Breast epithelium (tissue), 4 donors: ENCODE measurements around the gene FUT4. TPM values are rescaled to one million over a fixed set of nuclear protein-coding genes. Genes with fewer than 3 reads are reported as not detected.

ENCODE experiments used
- DNase-seq, 2 donors: peaks; one replicate each; pipeline ENCODE4 v3.0.0-alpha.2; 2019; ENCODE audit warnings: low spot score in 2 of 2
- H3K27ac ChIP-seq, 2 donors: fragments of 200-600 bp; sonication (generic) in 1 of 2; one replicate each; pipeline ENCODE4 v1.5.1; 2016 to 2019; ENCODE audit warnings: mild to moderate bottlenecking in 1 of 2
- H3K27me3 ChIP-seq, 2 donors: fragments of 200-600 bp; sonication (generic) in 1 of 2; one replicate each; pipeline versions ENCODE4 v1.5.1 to v1.6.0; 2017 to 2019; ENCODE audit warnings: control low read depth in 1 of 2, mild to moderate bottlenecking in 1 of 2
- H3K36me3 ChIP-seq: fragments of 200-600 bp; one replicate; pipeline ENCODE4 v1.5.1; 2019
- H3K4me1 ChIP-seq, 2 donors: fragments of 200-600 bp; sonication (generic); one replicate each; pipeline ENCODE4 v1.5.1; 2016 to 2019; ENCODE audit warnings: control low read depth in 1 of 2
- H3K4me3 ChIP-seq, 3 donors: fragments of 200-600 bp; sonication (generic); 1 replicate in 2 of 3; 2 replicates in 1 of 3; pipeline ENCODE4 v1.5.1; 2016 to 2019; ENCODE audit warnings: mild to moderate bottlenecking in 3 of 3, moderate library complexity in 2 of 3
- H3K9me3 ChIP-seq, 2 donors: fragments of 200-600 bp; sonication (generic) in 1 of 2; one replicate each; pipeline ENCODE4 v1.5.1; 2016 to 2019; ENCODE audit warnings: control low read depth in 1 of 2
- POLR2A ChIP-seq: fragments of 450-650 bp; IDR thresholded peaks from one replicate; pipeline ENCODE4 v1.6.1; 2016; ENCODE audit warnings: antibody characterized with exemption, mild to moderate bottlenecking, moderate library complexity
- POLR2AphosphoS5 ChIP-seq, 3 donors: sonication (generic); formaldehyde crosslinking; IDR thresholded peaks; one replicate each; pipeline ENCODE4 v1.6.1; 2017; ENCODE audit warnings: antibody characterized with exemption in 3 of 3
- intact Hi-C: fragments of 100-400 bp; cut with DNase I; formaldehyde crosslinking; loops from one replicate; pipeline ENCODE4 v1.15.1; 2023; ENCODE audit warnings: low total_unique reads
- total RNA-seq, 3 donors: library from RNA; depleted of rRNA; stranded (reverse); fragments of >200 nt; gene quantifications; one replicate each; pipeline ENCODE4 v1.1.0, GENCODE V29; 2016
- TF ChIP-seq, protein P1 (sequence below), 3 donors: fragments of 450-650 bp; IDR thresholded peaks; one replicate each; pipeline ENCODE4 v1.5.1; 2016 to 2017; ENCODE audit warnings: antibody characterized with exemption in 3 of 3, mild to moderate bottlenecking in 3 of 3, moderate library complexity in 3 of 3

Gene FUT4
- total RNA-seq, 3 donors from 2014 or later, result 3.9 to 9.4 (median 5.3) TPM

DNA sequence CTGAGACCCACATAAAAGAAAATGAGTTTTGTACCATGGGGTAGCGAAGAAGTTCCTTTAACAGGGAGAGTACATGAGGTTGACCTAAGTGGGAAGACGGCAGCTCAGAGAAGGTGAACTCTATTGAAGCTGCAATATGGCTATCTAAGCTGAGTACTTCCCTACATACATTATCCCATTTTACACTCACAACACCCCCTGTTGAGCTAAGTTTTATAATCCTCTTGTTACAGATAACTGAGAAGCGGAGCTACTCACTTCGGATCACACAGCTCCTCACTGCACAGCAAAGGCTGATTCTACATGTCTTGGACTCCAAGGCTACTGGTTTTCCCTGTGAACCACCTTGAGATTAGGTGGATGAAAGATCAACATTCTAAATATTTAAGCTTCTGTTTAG lies 15.2 kb downstream of the FUT4 start:
- no peaks in the 10 kb centered on the region for H3K4me1 ChIP-seq
- H3K36me3 ChIP-seq, result no peaks in the 10 kb centered on the region
- H3K9me3 ChIP-seq, result no peaks in the 10 kb centered on the region
- no peak for DNase-seq
- intact Hi-C loops, result loop anchor here (10.0 kb wide), 1 partner anchor 1776 kb away; no protein-coding TSS in a partner anchor
- H3K27me3 ChIP-seq, result no peaks in the 10 kb centered on the region
- TF ChIP-seq POLR2AphosphoS5 (IDR thresholded peaks at IDR 0.05) (no peak), POLR2A (no peak)
- TF ChIP-seq, protein P1, sequence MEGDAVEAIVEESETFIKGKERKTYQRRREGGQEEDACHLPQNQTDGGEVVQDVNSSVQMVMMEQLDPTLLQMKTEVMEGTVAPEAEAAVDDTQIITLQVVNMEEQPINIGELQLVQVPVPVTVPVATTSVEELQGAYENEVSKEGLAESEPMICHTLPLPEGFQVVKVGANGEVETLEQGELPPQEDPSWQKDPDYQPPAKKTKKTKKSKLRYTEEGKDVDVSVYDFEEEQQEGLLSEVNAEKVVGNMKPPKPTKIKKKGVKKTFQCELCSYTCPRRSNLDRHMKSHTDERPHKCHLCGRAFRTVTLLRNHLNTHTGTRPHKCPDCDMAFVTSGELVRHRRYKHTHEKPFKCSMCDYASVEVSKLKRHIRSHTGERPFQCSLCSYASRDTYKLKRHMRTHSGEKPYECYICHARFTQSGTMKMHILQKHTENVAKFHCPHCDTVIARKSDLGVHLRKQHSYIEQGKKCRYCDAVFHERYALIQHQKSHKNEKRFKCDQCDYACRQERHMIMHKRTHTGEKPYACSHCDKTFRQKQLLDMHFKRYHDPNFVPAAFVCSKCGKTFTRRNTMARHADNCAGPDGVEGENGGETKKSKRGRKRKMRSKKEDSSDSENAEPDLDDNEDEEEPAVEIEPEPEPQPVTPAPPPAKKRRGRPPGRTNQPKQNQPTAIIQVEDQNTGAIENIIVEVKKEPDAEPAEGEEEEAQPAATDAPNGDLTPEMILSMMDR (IDR thresholded peaks at IDR 0.05), result no peak
- no peak overlapping the region for H3K27ac ChIP-seq
- no peak overlapping the region for H3K4me3 ChIP-seq

DNA sequence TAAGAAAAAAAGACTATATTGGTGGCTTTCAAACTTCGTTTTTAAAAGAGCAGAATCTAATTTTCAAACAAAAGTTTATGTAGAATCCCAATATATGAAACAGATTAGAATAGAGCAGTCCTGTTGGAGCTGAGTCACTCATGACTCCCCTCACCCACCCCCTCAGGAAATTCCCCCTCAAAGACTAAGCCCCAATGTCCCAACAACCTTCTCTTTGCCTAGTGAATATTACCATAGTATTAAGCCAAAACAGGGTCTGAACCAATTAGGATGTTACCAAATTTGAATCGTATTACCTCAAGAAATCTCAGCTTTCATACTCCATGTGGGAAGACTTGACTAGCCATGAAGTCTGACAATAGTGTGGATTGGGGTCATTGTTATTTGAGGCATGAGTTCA lies 15.6 kb downstream of the FUT4 start:
- Histone ChIP-seq H3K27ac (no peak overlapping the region), H3K27me3 (no peaks in the 10 kb centered on the region), H3K4me1 (no peaks in the 10 kb centered on the region), H3K4me3 (no peak overlapping the region), H3K9me3 (no peaks in the 10 kb centered on the region), H3K36me3 (no peaks in the 10 kb centered on the region)
- intact Hi-C loops, result loop anchor here (10.0 kb wide), 1 partner anchor 1775 kb away; no protein-coding TSS in a partner anchor
- TF ChIP-seq POLR2AphosphoS5 (IDR thresholded peaks at IDR 0.05) (no peak), POLR2A (no peak)
- TF ChIP-seq, protein P1 (IDR thresholded peaks at IDR 0.05), result no peak
- DNase-seq, result no peak

DNA sequence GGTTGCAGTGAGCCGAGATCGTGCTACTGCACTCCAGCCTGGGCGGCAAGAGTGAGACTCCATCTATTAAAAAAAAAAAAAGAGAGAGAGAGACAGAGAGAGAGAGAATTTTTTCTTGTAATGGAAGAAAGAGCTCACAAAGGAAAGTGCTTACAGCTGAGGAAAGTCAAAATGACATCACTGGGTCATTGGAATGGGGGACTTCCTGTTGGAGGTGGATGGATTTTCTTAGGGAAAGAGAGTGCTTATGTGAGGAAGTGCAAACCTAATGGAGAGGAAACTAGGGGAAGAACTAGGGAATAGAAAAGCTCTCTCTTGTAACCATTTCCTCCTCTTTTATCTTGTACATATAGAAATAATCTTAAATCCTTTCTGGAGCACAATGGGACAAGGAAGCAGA lies 17.1 kb downstream of the FUT4 start:
- H3K27ac ChIP-seq, result no peak overlapping the region
- H3K27me3 ChIP-seq, result no peaks in the 10 kb centered on the region
- no peaks in the 10 kb centered on the region for H3K9me3 ChIP-seq
- intact Hi-C loops, result no loop called here
- H3K4me3 ChIP-seq, result no peak overlapping the region
- no peaks in the 10 kb centered on the region for H3K4me1 ChIP-seq
- H3K36me3 ChIP-seq, result no peaks in the 10 kb centered on the region
- no peak for DNase-seq
- TF ChIP-seq POLR2A (no peak), POLR2AphosphoS5 (IDR thresholded peaks at IDR 0.05) (no peak)
- TF ChIP-seq, protein P1 (IDR thresholded peaks at IDR 0.05), result no peak

DNA sequence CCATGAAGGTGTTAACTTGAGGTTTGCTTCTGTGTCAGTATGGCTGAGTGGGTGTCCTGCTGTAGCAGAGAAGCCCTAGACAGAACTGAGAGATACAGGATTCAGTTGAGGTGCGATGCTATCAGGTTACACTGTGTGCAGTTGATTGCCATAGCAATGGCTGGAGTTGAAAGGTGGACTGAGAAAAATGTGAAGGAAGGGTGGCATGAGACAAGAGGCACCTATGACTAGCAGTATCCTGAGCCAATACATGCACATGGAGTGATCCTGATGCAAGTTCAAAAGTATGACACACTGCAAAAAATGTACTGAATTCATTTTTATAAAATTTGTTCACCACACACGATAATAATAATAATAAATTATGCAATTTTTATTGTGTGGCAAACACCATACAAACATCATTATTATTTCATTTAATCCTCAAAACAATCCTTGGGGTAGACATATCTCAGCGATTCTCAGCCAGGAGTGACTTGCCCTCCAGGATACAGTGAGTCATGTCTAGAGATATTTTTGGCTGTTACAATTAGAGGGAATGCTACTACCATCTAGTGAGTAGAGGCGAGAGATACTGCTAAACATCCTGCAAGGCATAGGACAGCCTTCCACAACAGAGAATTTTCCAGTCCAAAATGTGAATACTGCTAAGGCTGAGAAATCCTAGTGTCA lies 19.6 kb downstream of the FUT4 start:
- Histone ChIP-seq H3K4me1 (no peaks in the 10 kb centered on the region), H3K27me3 (no peaks in the 10 kb centered on the region), H3K4me3 (no peak overlapping the region), H3K27ac (no peak overlapping the region), H3K9me3 (no peaks in the 10 kb centered on the region), H3K36me3 (no peaks in the 10 kb centered on the region)
- TF ChIP-seq POLR2A (no peak), POLR2AphosphoS5 (IDR thresholded peaks at IDR 0.05) (no peak)
- TF ChIP-seq, protein P1 (IDR thresholded peaks at IDR 0.05), result no peak
- no peak for DNase-seq
- intact Hi-C loops, result no loop called here

DNA sequence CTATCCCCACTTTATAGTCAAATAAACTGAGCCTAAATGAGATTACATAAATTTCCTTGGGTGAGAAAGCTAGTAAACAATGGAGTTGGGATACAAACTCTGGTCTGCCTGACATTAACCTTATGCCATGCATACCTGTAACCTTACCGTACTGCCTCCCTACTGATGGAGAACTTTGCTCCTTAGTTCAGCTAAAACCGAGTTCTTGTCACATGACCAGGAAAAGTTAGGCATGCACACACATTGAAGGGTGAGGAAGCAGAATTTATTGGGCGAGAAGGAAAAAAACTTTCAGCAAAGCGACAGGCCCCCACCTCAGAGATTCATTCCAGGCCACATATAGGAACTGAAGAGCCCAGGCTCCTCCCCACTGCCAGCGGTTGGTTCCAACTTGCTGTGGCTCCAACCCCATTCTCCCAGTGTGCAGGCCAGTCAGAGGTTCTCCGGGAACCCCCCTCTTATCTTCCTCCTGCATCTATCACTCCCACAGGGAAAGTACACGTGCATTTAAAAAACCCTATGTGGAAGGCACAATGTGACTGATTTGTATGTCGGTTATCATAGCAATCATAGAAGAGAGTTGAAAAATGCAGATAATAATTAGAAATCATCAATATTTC lies 20.2 kb downstream of the FUT4 start:
- no peak for DNase-seq
- no peak overlapping the region for H3K27ac ChIP-seq
- no peaks in the 10 kb centered on the region for H3K36me3 ChIP-seq
- no peaks in the 10 kb centered on the region for H3K27me3 ChIP-seq
- TF ChIP-seq POLR2A, result no peak
- intact Hi-C loops, result no loop called here
- H3K4me3 ChIP-seq, result no peak overlapping the region
- no peaks in the 10 kb centered on the region for H3K4me1 ChIP-seq
- no peaks in the 10 kb centered on the region for H3K9me3 ChIP-seq
